NCI-H187 treated with DMSO at 0.1 percent for 48 hours (cell line): ENCODE results near the gene ZNF512B.
"Not testable (repeated sequence)": the region's sequence is repeated elsewhere in the genome, so short reads cannot be mapped to it uniquely, and the experiment has no call there.

Source experiments
- DNase-seq: peaks from one replicate; lab custom pipeline; 2025; lab: John Stamatoyannopoulos, UW

ZNF512B gene

DNA sequence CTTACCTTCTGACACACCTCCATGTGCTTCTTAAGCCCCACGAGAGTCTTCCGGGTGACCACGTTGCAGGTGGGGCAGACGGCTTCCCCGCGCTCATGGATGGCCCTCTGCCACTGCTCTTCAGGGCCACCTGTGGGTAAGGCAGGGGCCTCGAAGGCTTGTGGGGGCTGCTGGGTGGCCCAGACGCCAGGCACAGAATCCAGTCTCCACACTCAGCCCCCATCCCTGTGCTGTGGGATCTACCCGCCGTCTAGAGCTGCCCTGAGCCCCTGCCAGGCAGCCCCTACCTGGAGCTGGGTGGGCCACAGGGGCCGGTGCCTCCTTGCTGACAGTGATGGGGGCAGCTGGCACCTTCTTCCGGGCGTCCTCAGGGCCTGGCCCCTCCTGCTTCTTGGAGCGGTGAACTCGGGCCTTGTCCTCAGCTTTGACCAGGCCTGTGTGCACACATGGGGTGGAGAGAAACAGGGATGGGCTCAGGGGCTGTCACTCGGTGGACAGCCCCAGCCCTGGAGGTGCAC, 5.9 kb downstream of the ZNF512B start:
- no peak for DNase-seq

DNA sequence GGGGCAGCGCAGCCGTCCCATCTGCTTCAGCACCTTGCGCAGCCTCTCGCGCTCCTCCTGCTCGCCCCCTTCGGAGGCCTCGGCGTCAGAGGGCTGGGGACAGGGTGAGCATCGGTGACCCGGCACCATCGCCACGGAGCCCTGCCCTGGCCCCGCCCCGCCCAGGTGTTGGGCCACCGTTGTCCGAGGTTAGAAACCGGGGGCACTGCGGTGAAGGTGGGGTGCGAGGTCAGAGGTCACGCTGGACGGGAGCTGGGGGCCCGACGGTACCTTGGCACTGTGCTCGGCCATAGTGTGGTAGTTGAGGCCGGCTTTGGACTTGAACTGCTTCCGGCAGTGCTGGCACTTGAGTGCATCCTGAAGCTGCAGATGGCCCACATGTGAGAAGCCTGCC, 6.4 kb downstream of the ZNF512B start:
- DNase-seq: no peak

DNA sequence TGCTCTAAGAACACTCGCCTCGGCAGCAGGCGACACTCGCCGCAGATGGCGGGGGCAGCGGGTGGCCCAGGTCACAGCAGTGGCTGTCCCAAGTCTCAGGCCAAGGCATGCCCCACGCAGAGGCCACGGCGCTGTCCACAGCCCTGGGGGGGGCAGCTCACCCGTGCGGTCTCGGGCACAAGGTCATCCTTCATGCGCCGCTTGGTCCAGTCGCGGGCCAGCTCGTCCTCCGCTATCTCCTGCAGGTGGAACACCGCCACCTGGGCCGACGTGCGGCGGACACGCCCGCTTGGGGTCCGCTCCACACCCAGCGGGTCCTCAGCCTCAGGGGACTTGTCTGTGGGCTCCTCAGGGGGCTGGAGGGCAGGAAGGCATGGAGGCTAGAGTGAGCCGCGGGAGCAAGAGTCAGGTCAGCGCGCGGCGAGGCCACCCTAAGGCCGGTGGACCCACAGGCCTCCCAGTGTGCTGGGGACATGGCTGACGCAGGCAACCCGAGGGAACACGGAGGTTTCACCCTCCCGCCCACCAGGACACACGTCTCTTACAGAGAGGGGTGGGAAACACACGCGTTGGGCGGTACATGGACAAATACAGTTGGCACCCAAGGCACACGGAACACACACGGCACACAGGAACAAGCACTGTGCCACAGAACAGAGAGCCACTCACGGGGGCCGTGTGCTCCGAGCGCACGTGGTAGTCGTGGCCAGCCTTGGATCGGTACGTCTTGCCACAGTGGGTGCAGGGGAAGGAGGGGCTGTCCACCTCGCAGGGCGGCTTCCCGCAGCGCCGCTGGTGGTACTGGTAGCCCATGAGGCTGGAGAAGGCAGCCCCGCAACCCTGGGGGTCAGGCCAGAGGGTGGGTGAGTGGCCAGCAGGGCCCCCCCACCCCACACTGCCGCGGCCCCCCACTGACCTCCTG, 7.0 kb downstream of the ZNF512B start:
- DNase-seq: no peak

DNA sequence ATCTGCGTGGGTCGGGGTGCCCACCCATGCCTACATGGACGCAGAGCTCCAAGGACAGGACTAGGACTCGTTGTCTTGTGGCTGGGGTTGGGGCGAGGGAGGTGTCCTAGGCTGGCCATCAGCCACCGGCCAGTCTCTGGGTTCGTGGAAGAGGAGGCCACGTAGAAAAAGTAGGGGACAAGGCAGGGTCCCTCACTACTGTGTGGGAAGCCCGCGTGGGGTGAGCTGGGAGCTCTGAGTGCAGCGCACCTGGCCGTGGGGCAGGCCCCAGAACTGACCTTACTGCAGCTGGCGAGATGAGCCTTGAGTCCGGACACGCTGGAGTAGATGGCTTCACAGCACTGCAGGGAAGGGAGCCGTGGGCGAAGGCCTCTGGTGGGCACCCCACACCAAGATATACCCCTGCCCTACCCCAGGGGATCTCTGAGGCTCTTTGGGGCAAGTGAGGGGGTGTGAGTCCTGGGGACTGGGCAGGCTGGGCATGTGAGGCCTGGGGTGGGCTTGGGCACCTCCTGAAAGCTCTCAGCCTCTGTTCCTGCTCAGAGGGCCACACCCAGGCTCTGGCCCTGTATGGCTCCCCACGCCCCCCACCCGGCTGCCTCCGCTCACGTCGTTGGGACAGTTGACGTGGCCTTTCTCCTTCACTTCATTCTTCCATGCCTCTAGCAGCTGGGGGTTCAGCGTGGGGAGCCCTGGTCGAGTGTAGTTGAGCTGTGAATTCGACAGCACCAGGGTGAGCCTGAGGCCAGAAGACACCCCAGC, 7.9 kb downstream of the ZNF512B start:
- DNase-seq: no peak

DNA sequence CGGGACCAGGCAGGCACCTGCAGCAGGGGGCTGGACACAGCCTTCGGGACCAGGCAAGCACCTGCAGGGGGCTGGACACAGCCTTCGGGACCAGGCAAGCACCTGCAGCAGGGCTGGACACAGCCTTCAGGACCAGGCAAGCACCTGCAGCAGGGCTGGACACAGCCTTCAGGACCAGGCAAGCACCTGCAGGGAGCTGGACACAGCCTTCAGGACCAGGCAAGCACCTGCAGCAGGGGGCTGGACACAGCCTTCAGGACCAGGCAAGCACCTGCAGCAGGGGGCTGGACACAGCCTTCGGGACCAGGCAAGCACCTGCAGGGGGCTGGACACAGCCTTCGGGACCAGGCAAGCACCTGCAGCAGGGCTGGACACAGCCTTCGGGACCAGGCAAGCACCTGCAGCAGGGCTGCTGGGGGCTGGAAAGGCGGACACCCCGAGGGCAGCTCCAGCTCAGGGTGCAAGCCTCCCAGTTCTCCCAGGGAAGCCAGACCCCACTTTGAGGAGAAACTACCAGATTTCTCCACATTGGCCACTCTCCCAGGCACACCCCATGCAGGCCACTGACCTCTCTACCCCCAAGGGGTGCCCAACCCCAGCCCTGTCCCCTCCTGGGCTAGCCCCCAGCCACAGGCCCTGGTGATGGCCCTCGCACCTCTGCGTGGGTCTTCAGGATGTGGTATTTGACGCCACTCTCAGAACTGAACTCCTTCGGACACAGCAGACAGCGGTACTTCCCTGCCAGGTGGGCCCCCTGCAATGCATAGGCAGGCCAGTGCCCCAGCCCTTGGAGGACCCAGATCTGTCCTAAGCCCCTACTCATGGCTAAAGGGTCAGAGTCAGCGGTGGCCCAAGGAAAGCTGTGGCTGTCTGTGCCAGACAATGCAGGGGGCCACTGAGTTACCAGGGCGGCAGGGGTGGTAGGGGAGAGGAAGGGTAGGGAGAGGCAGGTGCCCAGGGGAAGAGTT, 8.8 kb downstream of the ZNF512B start:
- DNase-seq: not testable (repeated sequence)

DNA sequence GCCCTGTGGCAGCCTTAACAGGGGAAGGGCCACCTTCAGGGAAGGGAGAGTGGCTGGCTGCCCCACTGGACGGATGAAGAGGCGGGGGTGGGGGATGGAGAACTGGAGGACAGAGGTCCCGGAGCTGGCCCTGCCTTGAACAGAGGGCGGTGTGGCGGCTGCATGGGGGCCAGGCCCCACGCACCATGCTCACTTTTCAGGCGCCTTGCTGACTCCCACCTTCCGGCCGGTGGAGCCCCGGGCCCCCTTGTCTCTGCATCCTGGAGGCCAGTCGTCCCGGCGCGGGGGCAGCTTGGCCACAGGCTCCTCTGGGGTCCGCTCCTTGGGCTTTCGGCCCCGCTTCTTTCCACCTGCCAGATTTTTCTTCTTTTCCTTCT, 10.0 kb downstream of the ZNF512B start:
- no peak for DNase-seq

DNA sequence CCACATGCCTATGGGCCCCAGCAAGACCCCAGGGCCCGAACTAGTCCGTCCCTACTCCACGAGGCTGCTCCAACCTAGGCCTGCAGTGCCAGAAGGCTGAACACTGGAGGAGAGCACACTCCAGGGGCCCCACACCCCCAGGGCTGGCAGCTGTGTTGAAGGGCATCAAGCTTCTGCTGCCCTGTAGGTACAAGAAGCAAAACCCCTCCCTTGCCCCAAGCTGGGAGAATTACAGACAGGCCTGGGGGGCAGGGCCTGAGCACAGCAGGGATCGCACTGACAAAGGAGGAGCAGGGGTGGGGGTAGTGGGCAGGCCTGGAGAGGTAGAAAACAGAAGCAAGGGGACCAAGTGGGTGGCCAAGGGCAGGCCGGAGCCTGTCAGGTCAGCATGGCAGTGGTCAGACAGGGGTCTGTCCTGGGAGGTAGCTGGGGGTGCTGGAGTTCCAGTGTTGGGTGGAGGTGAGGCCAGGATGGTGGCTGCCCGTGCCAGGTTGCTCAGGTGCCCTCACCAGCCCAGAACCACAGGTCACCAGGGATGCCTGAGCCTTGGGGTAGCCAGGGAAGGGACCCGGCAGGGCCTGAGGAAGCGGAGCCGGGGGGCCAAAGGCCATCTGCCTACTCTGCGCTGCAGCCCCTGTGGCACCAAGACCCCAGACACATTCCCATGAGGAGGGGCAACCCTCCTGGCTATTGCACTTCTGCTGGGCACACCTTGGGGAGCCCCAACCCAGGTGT, 10.6 kb downstream of the ZNF512B start:
- no peak for DNase-seq

DNA sequence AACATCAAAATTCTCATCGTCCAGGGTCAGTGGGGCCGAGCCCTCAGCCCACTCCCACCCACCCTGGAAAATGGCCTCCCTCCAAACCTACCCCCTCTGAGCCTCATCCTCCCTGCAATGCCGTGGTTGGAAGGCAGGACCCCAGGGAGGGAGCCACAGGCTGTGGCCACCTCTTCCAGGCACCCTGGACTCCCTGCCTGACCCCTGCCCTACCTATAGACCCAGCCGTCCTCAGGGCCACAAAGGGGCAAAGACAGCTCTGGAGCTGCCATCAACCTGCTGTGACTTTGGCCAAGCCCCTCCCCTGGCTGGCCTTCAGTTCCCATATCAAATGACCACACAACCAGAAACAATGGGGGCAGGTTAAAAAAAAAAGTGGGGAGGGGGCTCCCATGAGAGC, 11.3 kb downstream of the ZNF512B start:
- no peak for DNase-seq

DNA sequence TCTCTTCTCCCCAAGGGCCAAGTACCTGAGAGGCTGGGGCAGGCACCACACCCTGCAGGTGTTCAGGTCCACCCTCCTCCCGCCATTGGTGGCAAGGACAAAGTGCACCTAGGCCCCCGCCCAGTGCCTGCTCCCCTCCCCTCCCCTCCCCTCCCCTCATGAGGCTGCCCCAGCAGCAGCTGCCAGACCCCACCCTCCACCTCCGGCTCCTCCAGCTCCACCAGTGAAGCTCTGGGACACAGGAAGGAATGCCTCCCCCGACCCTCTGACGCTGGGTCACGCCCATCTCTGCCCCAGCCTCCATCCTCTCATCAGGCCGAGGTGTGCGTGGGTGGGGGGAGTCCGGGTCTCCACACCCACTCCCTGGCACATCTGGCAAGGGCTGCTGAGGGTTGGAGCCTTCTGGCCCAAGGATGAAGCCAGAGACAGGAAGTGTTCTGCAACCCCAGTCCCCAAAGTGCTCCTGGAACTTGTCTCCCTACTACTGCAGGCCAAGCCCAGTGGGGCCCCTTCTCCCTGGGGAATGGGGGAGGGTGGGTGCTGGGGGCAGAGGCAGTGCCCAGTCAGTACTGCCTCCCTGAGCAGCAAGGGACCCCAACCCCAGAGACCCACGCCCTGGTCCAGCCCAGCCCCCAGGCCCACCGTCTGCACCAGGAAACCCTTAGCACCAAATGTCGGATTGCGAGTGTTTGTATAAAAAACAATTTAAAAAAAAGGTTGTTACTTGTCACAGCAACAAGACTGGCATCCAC, 11.9 kb downstream of the ZNF512B start:
- peak; percentile 36 for DNase-seq

DNA sequence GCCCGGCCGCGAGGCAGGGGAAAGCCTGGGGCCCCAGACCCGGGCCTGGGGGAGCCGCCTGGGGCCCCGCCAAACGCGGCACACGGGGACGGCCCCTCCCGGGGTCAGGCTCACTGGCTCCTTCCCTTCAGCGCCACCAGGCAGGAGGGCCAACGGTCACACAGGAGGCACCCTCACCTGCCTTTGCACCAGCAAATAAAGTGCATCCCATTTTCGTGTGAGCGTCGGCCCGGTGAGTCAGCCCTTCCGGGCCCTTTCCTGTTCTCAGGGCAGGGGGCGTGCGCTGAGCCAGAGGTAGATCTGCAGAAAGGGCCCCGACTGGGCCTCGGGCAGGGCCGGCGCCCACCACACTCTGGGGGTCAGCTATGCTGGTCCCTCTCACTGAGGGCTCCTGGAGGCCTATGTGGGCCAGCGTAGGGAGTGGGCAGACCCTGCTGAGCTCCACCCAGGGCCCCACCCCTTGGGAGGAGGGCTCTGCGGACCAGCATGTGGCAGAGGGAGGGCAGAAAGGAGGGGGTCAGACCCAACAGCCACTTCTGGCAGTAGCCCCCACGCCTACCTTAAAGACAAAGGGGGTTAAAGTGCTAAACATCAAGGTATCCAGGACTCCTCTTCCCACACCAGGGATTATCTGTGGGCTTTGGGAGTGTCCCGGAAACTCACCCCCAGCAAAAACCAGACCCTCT, 12.6 kb downstream of the ZNF512B start:
- peak; percentile 48 for DNase-seq

DNA sequence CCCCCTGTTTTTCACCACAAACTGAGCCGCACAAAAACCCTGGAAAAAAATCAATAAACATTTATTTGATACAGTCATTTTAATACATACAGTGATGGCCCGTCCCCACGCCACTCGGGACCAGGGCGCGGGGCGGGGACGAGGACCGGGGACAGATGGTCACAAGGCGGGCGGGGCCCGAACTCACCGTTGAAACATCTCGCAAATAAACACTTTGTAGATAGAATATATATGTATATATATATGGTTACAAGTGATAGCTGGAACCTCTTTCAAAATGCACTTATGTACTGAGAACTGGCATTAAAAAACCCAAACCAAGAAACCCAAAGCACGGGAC, 13.1 kb downstream of the ZNF512B start:
- no peak for DNase-seq

DNA sequence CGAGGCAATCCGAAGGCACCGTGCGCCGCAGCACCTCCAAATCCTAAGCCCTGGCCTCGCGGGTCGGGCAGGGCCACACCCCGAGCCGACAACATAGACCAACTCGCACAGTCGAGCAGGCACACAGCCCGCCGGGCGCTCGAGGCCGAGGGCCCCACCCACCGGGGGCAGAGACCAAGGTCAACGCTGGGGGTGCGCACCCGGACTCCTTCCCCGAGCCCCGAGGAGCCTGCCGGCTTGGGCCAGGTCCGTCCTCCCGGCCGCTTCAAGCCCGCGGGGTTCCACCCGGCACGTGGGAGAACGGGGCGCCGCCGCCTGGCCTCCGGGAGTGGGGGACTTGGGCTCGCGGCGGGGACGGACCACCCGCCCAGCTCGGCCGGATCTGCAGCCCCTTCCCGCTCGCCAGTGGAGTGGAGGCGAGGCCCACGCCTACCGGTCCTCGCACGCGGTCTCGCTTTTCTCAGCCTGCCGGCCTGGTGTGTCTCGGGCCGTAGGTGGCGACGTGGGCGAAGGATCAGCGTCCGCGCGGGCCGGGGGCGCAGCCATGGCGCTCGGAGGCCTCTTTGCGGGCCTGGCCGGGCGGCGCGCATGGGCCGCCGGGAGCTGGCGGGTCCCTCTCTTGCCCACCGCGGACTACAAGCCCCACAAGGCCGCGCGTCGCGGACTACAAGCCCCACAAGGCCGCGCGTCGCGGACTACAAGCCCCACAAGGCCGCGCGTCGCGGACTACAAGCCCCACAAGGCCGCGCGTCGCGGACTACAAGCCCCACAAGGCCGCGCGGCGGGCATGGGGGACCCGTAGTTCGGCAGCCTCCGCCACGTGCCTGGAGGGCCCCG, 13.7 kb downstream of the ZNF512B start, which contains the start of gene UCKL1:
Gene UCKL1, minus strand, starts transcription at position 590 of the 837 bp plus-strand sequence. Its CDS starts 44 bp downstream, at position 546.
- peak; percentile 73 for DNase-seq

DNA sequence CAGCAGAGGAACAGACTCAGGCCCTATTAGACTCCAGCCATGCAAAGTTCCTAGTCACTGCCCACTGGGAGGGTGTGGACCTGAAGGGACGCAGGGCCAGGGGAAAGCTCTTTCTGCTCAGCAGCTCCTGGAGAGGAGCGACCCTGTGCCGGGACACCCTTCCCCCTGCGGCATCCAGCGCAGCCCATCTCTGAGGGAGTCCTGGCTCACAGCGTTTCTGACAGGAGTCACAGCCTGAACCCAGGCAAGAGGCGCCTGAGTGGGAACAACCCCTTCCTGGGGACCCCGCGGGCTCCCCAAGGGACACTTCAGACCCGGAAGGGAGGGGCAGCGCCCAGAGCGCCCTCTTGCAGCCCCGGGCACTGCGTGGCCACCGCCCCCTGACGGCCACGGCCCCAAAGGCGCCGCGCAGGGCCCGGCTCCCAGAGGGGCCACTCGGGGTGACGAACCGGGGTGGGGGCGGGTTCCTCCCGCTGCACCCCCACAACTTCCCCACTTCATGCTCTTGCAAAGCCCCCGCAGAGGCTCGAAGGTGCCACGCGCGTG, 14.4 kb downstream of the ZNF512B start:
- DNase-seq: no peak

DNA sequence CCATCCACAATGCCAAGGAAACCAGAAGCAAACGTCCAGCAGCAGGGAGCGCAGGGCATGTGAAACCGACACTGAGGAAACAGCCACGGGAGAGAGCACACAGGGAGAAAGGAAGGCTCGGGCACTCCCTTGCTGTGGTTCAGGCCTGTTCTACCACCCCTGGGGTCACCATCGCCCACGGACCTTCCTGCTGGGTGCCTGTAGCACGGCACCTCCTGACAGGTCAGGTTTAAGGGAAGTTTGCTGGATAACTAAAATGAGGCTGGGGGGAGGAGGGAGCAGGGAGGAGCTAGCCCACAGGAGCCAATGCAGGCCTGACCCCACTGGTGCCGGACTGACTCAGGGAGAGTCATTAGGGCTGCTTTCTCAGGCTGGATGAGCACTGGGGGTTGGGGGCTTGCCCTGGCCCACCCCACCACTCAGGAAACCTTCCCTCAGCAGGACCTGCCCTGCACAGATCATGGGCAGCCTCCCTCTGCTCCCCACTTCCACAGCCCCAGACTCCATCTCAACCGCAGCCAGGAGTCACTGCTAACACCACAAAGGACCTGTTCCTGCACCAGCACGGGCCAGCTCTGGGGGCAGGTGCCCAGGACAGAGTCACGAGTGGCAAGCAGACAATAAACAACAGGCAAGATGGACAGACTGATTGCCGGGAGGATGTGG, 15.8 kb downstream of the ZNF512B start:
- DNase-seq: no peak

DNA sequence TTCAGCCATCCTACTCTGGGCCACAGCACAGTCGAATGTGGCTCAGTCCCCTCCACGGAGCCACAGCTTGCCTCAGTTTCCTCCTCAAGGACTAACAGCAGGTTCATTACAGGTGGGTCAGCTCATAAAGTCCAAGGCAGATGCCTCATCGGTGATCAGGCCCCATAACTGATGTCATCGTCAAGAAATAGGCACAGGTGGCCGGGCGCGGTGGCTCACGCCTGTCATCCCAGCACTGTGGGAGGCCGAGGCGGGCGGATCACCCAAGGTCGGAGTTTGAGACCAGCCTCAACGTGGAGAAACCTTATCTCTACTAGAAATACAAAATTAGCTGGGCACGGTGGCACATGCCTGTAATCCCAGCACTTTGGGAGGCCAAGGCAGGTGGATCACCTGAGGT, 17.0 kb downstream of the ZNF512B start:
- DNase-seq: no peak

DNA sequence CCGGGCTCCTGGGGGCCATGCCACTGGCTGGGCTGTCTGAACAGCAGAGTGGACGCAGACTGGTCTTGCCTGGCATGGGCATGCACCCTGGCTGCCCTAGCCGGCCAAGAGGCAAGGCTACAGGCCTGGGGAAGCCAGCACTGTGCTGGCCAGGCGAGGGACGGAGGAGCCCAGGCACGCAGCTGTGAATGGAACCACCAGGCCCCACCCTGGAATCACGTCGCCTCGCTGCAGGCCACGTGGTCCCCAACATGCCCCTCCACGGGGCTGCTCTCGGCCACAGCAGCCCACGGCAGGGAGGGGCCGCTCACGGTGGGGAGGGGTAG, 17.6 kb downstream of the ZNF512B start:
- no peak for DNase-seq

DNA sequence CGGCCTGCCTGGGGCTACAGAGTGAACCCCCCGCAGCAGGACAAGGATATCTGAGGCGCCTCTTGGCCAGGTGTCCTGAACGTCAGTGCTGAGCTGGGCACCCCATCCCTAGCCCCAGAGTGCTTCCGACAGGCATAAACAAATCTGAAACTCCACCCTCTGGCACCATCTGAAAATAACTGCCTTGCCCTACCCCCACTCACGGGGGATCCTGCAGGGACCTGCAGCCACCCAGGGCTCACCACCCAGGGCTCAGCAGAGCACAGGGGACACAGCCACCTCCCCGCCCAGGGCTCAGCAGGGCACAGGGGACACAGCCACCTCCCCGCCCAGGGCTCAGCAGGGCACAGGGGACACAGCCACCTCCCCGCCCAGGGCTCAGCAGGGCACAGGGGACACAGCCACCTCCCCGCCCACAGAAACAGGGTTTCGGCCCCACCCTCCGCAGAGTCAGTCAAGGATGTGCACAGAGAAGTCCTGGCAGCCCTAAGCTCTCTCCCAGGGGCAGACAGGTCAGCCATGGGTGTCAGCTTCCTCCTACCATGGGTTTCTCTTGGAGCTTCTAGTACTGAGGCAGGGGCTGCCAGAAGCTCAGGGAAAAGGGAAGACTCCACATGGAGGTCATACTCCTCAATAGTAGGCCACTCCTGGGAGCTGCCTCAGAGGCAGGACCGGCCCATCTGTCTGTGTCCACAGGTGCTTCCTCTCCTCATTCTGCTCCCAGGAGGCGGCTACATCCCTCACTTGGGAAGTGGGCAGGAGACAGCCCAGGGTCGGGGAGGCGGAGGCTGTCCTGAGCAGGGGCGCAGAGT, 18.1 kb downstream of the ZNF512B start:
- no peak for DNase-seq
